Fibroblast of upper back skin (primary cell): ENCODE results near the gene PRSS27.

Experiments
- DNase-seq: peaks from one replicate; pipeline ENCODE4 v3.0.0-alpha.2; 2013

Gene PRSS27

DNA sequence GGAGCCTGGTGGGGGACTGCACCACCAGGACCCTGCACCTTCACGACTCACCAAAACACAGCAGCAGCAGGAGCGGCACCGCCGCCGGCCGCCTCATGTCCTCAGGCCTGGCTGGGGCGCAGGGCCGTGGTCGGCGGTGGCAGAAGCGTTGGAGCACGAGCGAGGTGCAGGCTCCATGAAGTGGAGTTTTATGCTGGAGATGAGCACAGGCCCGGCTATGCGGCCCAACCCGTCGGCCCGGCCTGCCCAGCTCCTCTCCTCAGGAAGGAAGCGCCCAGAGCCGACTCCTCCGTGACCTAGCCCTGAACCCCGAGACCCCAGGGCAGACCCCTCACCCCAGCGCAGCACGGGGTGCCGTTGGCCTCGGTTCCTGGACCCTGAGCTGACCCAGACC is at the start of gene PRSS27:
Gene PRSS27, minus strand, starts transcription at position 161 of the 394 bp plus-strand sequence. Its CDS starts 64 bp downstream, at position 97.
- DNase-seq: no peak

GRCh38 chr16:2769675-2770056 is 49.6 kb upstream of the PRSS27 start:
- DNase-seq: no peak

DNA sequence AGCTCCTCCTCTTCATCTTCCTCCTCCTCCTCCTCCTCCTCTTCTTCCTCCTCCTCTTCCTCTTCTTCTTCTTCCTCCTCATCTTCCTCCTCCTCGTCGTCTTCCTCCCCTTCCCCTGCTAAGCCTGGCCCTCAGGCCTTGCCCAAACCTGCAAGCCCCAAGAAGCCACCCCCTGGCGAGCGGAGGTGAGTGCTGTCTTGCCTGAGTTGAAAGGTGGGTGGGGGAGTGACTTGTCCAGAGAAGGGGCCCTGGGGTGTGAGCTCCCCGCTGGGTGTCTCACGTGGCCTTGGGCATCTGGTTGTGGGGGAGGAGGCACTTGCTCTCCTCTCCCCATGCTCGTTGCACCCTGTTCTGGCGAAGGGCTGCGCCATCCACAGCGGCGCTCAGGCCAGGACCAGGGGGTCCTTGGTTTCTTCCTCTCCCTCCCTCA is 49.1 kb upstream of the PRSS27 start:
- DNase-seq: no peak

DNA sequence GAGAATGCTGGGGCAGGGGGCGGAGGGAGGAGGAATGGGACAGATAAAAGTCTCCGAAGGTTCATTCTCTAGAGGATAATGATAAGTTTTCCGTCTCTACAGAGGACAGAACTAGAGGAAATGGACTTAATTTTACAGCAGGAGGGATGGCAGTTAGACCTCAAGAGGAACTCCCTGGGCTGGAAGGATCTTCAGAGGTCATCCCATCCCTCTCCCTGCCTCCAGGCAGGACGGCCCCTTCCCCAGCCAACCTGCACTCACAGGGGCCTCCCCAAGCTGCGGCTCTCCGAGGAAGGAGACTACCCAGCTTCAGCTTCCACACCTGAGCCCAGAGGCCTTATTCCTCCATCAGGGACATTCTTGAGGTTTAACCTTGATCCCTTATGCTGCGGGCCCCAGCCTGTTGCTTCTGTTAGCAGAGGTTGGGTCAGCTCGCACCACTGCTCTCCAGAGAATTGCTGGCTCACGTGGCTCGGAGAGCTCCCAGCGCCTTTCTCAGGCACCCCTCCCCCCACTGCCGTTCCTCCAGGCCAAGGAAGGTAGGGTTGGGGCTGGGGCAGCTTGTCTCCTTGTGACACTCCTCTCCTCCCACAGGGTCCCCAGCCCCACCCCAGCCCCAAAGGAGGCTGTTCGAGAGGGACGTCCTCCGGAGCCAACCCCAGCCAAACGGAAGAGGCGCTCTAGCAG is 48.5 kb upstream of the PRSS27 start:
- DNase-seq: peak; percentile 24

DNA sequence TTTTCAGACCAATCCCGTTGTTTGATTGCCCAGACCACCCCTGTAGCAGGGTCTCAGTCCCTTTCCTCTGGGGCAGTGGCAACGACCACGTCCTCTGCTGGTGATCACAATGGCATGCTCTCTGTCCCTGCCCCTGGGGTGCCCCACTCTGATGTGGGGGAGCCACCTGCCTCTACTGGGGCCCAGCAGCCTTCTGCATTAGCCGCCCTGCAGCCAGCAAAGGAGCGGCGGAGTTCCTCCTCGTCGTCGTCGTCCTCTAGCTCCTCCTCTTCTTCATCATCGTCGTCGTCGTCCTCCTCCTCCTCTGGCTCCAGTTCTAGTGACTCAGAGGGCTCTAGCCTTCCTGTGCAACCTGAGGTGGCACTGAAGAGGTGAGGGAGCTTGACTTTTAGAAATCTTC is 47.9 kb upstream of the PRSS27 start:
- no peak for DNase-seq

- DNase-seq: no peak
Measured at GRCh38 chr16:2767140-2767731, 47.2 kb upstream of the PRSS27 start.

- no peak for DNase-seq
Measured at GRCh38 chr16:2766430-2767139, 46.6 kb upstream of the PRSS27 start.

GRCh38 chr16:2765462-2766404 is 45.7 kb upstream of the PRSS27 start:
- DNase-seq: no peak

GRCh38 chr16:2764718-2765117 is 44.7 kb upstream of the PRSS27 start:
- no peak for DNase-seq

DNA sequence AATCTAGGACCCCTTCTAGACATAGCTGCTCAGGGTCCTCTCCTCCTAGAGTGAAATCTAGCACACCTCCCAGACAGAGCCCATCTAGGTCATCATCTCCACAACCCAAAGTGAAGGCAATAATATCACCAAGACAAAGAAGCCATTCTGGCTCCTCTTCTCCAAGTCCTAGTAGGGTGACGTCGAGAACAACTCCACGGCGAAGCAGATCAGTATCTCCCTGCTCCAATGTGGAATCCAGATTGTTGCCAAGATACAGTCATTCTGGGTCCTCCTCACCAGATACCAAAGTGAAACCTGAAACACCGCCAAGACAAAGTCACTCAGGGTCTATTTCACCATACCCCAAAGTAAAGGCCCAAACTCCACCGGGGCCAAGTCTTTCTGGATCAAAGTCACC is 43.1 kb upstream of the PRSS27 start:
- DNase-seq: no peak

DNA sequence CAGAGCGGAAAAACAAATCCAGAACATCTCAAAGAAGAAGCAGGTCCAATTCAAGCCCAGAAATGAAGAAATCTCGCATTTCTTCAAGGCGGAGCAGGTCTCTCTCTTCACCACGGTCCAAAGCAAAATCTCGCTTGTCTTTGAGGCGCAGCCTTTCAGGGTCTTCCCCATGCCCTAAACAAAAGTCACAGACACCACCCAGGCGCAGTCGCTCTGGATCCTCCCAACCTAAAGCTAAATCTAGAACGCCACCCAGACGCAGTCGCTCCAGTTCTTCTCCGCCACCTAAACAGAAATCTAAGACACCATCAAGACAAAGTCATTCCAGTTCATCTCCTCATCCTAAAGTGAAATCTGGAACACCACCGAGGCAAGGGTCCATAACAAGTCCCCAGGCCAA is 42.7 kb upstream of the PRSS27 start:
- no peak for DNase-seq

GRCh38 chr16:2761886-2762583 is 42.0 kb upstream of the PRSS27 start:
- DNase-seq: no peak

DNA sequence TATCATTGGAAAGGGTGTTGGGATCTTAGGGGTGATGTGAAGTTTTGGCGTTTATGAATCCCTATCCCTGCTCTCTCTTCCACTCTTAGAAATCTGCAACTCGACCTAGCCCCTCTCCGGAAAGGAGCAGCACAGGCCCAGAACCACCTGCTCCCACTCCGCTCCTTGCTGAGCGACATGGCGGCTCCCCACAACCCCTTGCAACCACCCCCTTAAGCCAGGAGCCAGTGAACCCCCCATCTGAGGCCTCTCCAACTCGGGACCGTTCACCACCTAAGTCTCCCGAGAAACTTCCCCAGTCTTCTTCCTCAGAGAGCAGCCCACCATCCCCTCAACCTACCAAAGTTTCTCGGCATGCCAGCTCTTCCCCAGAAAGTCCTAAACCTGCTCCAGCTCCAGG is 41.4 kb upstream of the PRSS27 start:
- DNase-seq: no peak

DNA sequence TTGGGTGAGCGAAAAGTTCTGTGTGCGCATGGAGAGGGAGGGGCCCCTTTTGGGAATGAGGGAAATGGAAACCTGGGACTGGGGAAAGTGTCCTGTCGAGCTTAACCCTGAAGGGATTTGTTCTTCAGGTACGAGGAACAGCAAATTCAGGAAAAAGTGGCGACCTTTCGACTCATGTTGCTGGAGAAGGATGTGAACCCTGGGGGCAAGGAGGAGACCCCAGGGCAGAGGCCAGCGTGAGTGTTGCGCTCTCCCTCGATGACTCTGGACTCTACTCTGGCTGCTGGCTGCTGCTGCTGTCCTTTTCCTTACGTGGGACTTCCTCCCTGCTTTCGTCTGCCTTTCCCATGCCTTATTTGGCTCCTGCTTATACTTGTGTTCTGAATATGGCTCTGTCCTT is 37.3 kb upstream of the PRSS27 start:
- DNase-seq: no peak

- DNase-seq: no peak
Measured at GRCh38 chr16:2756288-2757015, 36.4 kb upstream of the PRSS27 start.

- DNase-seq: no peak
Measured at GRCh38 chr16:2755158-2755557, 35.1 kb upstream of the PRSS27 start.

DNA sequence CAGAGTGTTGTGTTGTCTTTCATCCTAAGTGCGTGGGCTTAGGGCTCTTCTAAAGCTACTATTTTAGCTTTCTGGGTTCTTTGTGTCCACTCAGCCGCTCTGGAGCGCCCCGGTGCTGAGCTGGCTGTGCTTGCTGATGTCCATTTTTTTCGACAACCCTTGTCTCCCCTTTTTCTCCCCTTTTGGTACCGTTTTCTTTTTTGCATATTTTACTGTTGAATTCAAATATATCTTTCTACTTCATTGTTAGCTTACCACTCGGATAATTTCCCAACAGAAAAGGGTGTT is 33.7 kb upstream of the PRSS27 start:
- DNase-seq: no peak

DNA sequence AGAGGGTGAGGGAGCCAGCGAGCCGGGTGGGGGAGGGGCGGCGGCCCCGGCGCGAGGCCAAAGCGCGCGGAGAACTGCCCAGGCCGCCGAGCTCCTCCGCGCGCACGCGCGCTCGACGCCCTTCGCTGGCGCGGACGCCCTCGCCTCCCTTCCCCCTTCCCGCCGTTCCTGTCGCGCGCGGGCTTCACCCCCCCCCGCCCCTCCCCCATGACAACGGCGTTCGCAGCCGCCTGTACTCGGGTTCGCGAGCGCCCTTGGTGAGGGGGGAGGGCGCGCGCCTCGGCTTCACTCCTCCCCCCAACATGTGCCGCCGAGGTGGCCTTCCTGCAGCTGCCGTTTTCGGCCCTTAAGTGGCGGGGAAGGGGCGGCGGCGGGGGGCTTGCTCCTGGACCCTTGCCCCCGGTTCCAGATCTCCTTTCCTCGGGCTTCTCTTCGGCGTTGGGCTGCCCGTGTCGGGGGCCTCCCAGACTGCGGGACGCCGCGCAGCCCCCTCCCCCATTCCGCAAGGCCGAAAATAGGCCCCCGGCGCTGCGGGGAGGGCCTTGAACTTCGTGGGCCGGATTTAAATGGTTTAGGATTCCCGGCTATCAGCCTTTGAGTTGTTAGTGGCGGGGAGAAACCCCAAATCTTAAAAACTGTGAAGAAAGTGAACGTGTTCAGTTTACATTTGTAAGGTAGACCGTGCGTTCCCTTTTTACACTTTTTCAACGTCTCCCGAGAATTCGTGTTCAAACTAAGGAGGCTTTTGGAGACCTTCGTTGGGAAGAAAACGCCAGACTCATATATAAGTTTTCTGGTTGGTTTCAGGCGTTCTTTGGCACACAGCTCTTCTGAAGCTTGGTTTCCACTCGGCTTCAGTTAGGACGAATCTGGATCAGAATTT is 33.1 kb upstream of the PRSS27 start:
- peak; percentile 80 for DNase-seq

- peak; percentile 96 for DNase-seq
Measured at GRCh38 chr16:2752035-2752849, 32.2 kb upstream of the PRSS27 start, which contains the start of gene SRRM2. TSS of gene SRRM2 (plus strand) at chr16:2752638. CDS start at chr16:2756365, 3,727 bp downstream.

GRCh38 chr16:2751577-2752034 is 31.6 kb upstream of the PRSS27 start:
- DNase-seq: no peak
